GM19438 (cell line): ENCODE results near the gene PDE4D.

ENCODE experiments used
- ATAC-seq: cut with Tn5 transposase; IDR thresholded peaks from one replicate; pipeline ENCODE4 v1.9.1; 2021; ENCODE audit warnings: low read depth; ENCODE audit not compliant: unreplicated experiment

Gene PDE4D

DNA sequence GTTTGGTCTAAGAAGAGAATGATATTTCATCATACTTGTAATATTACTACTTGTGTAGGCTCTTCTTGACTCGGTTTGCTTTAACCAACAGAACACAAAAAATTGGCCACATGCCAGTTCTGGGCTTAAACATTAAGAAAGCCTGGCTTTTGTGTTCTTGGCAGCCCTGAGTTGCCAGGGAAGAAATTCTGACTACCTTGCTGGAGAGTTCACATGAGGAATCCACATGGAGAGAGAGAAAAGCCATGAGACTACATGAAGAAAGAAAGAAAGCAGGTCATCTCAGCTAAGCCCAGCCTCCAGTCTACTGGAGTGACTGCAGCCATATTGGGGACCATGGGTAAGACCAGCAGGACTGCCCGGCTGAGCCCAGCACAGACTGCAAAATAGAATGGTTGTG, 785.8 kb downstream of the PDE4D start:
- ATAC-seq: no peak

DNA sequence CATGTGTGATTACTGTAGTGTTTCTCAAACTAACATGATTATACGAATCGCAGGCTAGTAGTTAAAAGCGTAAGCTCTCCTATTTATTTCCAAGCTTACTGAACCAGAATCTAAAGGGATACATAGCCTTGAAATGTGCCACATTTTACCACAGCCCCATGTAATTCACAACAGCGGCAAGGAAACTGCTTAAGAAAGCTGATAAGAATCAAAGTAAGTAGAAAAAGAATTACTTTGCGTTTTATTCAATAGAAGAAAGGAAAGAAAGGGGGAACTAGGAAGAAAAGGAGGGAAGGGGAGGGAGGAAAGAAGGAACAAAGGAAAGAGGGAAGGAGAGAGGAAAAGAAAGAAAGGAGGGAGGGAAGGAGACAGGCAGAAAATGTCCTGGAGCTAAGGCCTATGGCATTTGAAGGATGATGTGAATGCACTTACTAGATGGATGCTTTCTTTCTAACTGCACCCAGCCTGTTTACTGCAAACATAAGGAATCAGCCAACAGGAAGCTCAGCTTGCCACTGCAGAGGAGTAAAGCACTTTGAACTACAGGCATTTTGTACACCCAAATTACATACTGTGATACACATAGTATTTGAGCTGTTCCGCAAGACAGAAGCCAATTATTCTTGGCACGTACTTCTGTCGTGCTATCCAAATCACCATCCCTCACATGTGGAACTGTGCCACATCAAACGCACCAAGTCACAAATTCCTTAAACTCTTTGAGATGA, 789.0 kb downstream of the PDE4D start:
- ATAC-seq: no peak

DNA sequence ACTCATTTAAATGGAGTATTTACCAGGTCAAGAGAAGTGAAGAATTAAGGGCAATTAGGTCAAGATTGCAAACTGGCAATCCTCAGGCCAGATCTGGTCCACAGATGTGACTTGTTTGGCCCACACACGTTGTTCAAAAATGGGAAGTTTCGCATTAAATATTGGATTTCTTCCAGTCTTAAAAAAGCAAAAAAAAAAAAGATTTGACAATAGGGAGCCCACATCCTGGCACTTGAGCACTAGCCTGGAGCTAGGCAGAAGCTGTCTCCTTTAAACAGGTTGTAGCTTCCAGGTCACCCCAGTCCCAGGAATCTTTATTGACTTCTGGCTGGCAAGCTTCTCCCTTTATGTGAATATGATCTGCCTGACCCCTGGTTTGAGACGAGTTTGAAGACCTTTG, 790.2 kb downstream of the PDE4D start:
- no peak for ATAC-seq

DNA sequence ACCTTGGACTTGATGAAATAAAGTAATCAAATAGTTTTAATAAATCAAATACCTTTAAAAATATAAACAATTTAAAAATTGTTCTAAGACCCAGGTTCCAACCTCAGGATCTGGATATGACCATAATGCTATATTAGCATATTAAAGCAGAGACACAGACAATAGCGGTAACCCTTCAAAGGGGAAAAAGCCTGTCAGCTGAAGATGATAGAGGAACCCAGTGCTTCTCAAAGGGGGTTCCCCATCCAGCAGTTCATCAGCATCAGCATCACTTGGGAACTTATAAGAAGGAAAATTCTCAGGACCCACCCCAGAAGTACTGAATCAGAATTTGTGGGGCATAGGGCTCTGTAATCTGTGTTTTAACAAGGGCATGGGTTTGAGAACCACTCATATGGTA, 791.1 kb downstream of the PDE4D start:
- no peak for ATAC-seq

DNA sequence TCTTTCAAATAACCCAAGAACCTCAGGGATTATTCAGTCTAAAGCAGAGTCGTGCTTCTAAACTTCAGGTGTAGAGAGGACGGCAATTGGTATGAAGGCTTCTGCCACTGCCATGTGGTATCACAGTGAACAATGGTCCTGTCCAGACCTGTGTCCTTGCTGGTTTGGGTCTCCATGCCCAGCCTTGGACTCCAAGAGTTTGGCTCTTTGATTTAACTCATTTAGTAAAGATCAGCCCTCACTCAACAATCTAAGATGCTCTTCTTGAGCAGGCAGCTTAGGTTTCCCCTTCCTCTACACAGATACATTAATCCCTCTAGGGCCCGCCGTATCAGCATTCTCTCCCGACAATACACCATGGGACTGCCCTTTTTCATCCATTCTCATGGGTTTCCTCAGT, 792.7 kb downstream of the PDE4D start:
- no peak for ATAC-seq

DNA sequence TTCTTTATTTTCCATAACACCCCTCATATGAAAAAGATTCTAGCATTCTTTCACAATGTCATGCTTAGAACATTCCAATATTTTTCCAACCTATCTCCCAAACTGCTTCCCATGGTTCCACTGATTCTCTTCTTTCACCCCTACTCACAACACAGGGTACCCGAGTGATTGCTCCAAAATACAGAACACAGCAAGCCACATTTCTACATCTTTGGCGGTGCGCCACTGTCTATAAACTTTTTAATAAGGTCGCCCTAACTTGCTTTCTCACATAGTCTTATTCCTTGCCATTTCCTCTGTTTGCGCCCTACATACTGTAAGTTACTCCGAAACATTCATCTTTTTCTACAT, 793.6 kb downstream of the PDE4D start:
- ATAC-seq: no peak

DNA sequence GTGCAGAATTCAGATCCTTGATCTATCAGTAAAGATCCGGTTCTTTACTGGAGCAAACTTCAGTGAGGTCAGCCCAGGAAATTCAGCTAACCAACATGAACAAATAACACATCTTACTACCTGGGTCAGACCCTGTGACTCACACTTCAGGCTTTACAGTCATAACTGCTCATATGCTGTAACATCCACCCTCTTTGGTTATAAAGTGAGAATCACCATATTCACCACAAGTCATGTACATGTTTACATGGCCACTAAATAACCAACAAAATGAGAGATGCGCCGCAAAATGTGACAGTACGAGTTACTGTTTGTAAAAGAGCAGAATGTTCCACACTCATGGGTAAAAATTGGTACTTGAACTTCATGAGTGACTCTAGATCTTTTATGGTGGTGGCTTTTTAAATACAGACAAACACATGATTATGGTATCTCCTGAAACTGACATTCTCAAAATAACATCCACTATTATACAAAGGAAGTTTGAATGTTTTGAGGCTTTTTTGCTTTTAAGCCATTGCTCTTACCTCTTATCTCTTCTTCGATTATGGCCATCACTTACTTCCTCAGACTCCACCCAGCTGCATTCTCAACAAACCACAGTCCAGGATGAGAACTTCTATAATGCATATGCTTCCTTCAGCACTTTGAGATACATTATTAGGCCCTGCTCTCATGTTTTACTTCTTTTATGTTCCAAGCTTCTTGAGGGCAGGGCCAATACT, 794.1 kb downstream of the PDE4D start:
- ATAC-seq: no peak

DNA sequence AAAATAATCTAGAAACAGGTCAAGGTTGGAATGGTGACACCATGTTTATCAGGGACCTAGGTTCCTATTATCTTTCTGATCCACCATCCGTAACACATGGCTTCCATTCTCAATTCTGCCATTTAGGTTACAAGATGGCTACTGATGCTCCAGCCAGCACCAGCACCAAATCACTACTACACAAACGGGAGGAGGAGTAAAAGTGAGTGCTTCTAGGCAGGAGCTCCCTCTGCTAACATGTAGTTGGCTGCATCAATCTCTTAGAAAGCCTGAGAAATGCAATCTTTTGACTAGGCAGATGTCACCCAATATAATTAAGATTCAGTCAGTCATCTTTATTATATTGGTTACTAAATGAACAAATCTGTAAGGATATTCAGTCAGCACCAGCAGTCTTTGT, 794.8 kb downstream of the PDE4D start:
- ATAC-seq: no peak

DNA sequence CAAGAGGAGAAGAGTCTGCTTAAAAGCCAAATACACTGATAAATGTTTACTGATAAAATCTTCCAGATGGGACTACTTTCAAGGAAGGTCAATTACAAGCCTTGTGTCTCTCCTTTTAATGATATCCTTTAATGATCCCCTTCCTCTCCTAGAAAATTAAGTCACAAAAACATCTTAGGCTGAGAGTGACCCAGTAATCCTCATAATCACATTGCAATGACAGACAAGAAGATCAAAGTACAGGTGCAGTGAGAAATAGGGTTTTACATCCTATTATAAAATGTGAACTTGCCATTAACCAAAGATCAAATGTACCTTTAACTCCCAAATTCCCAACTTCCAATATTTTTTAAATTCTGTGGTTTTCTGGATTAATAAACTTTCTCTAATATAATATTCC, 795.8 kb downstream of the PDE4D start:
- no peak for ATAC-seq

DNA sequence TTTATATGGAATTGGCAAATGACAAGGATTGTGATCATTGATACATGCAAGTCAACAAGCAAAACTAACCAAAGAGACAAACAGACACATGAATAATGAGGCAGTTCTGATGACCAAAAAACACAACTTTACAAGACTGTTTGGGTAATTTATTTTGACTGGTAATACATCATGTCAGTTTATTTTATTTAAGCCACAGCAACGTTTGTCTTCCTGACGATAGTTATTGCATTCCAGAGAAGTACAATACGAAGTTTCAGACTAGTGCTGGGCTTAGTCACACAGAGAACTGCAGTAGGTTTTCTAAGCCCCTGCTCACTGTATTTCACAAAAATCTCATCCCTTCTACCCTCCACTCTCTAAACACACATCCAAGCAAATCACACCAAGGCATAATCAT, 796.4 kb downstream of the PDE4D start:
- ATAC-seq: no peak

DNA sequence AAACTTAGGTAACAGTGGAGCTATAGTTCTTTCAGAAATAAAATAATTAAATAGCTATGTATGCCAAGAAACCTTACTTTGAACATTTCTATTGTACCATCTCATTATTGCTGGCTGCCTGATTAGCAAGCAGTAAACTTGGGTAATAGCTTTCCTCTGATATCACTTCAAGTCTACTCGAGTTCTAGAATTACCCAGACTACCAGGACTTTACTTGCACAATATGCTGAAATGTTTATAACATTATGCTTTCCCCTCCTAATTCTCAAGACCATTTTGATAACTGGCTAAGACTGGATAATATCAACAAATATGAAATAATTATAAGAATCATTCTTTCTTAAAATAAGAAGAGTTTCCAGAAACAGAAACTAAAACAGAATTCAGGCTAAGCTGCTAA, 798.0 kb downstream of the PDE4D start:
- no peak for ATAC-seq

DNA sequence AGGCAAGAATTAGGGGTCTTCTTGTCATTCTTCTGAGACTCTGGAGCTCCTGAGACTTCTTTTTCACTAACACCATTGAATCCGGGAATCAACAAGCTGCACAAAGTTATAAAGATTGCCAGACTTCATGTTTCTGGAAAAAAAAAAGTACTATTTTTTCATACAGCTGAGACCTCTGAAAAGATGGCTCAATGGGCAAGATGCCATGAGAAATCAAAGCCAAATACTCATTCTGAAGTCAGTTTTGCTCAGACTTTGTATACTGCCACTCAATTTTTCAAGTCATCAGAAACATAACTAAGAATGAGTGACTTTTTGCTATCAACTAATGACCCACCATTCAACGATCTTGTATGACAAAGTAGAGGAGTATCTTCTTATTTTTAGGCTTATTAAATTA, 798.7 kb downstream of the PDE4D start:
- no peak for ATAC-seq

DNA sequence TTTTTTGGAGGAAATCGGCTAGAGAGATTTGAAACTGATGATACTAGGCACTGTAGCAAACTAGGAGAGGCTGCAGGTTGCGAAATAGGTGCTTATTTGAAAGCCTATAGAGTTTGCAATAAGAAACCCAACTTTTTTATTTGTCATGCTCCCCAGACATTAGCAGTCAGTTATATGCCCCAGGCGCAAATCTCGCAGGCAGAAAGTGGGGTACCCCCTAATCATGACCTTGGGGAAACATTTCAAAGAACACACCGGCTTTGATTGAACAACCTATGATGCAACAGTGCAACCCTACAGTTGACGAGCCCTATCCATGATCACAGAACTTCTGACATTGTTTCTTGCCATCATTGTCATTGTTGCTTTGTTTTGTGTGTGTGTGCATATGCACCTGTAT, 800.2 kb downstream of the PDE4D start:
- no peak for ATAC-seq

DNA sequence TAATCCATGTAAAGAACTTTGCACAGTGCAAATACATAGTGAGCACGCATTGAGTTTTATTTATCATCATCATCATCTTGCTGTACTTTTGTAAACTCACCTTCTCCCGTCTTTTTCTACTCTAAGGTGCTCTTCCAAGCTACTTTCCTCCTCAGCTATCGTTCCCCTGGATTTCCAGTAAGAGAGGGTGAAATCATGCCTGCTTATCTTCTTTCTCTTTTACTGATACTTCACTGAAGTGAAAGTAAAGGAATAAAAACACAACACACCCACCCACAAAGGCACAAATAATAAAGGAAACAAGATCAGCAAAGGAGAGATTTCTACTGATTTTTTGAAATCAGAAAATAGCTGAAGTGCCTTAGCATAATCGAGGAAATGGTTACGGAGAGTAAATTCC, 800.8 kb downstream of the PDE4D start:
- ATAC-seq: no peak

DNA sequence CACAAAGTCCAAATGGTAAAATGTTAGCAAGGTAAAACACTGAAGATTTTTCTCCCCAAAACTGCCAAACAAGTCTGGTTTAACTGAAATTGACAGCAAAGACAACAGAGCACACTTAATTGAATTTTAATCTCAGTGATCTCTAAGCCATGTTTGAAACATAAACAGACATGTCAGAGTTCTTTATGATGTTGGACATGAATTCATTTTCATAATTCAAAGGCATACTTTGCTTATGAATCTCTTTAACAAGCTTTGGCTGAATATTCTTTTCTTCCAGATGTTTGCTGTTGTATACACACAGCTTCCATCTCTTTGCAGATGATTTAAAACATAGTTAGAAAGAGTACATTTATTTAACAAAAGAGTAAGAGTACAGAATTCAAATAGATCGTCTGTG, 801.6 kb downstream of the PDE4D start:
- ATAC-seq: no peak

DNA sequence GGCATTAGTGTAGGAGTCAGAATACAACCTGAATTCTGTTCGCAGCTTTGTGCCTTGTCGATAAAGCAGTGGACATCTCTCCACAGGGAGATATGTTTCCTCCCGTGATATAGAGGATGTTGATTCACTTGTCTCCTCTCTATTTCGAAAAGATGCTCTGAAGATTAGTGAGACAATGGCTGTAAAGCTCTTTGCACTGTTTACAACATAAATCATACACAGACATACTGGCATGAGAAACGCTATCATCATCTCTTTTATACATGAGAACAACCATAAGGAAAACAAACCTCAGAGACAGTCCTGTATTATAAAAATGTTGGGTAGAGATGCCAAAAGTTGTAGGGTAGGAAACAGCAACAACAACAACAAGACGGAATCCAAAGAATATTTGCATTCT, 803.2 kb downstream of the PDE4D start:
- no peak for ATAC-seq

DNA sequence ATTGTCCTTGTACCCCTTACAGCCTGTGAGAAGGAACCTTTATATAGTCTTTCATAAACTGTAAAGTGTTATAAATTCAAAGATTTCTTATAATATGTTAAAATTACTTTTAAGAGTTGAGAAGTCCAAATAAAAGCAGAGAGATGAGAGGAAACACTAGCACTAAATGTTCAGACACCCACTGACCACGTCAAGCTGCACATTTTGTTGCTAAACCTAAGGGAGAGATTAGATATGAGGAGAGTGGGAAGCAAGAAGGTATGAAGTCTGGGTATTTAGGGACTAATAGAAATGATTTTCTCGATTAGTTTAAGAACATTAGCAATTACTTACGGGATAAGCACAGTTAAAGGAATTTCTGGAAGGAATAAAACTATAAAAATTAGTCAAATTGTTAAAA, 803.8 kb downstream of the PDE4D start:
- no peak for ATAC-seq

DNA sequence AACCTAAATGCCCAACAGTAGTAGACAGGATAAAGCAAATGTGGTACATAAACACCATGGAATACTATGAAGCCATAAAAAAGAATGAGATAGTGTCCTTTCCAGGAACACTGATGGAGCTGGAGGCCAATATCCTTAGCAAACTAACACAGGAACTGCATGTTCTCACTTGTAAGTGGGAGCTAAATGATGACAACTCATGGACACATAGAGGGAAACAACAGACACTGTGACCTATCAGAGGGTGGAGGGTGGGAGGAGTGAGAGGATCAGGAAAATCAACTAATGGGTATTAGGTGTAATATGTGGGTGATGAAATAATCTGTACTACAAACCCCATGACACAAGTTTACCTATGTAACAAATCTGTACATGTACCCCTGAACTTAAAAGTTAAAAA, 805.0 kb downstream of the PDE4D start:
- ATAC-seq: no peak

DNA sequence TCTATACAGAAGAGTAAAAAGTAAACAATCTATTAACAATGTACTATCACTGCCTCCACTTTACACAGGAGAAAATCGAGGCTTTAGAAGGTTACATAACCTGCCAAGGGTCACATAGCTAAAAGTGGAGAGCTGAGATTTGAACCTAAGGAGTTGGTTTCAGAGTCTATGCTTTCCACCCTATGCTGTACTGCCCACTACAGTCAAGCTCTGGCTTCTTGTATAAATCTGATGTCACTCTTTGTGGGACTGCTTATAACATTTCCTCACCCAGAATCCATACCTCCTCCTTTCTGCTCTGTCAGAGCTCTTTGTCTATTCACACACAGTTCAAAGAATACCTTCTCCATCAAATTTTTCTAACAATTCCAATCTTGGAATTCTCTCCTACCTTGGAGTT, 807.5 kb downstream of the PDE4D start:
- no peak for ATAC-seq

DNA sequence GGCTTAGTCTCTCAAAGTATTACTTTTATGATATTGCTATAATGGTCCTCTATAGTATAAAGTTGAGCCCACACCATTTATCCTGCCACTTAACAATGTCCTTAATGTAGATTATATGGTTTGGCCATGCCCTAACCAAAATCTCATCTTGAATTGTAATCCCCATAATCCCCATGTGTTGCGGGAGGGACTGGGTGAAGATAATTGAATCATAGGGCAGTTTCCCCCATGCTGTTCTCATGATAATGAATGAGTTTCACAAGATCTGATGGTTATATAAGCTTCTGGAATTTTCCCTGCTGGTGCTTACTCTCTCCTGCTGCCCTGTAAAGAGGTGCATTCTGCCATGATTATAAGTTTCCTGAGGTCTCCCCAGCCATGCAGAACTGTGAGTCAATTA, 811.8 kb downstream of the PDE4D start:
- ATAC-seq: no peak

DNA sequence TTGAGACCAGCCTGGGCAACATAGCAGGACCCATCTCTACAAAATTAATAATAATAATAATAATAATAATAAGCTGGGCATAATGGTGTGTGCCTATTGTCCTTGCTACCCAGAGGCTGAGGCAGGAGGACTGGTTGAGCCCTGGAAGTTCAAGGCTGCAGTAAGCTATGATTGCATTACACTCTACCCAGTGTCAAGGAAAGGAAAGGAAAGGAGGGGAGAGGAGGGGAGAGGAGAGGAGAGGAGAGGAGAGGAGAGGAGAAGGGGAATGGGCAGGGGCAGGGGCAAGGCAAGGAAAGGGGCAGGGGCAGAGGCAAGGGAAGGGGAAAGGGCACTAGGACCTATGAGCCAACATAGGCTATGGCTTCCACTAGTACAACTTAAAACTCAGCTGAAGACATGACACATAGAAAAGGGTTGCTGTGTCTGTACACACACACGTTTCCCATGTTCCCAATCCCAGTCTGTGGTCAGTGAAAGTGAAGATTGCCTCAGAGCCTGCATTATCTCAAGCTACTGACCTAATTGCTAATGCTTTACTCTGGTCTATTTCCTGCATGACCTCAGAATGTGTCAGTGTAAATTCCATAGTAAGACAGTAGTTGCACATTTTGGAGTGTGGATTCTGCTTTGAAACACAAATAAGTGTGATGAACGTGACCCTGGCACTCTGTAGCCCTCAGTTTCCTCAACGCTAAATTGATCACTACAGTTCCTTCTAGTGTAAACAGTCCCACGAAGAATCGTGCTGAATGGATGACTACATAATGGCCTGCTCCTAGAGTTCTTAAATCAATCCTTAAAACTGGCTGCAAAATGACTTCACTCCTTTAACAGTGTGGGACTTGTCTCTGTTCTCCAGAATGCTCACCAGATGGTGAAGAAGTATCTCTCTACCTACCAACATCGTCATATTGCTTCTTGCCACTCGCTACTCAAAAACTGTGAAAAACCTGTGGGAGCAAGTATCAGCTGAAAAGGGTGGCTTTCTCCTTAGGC, 813.6 kb downstream of the PDE4D start:
- no peak for ATAC-seq
